ACC112 (cell line): ENCODE data around the gene MEFV.
"Not testable (repeated sequence)": the region's sequence is repeated elsewhere in the genome, so short reads cannot be mapped to it uniquely, and the experiment has no call there.

Experiments
- H2AFZ ChIP-seq: fragments of 200-600 bp; sonication (generic); one replicate; pipeline ENCODE4 v1.6.0; 2017; ENCODE audit warnings: antibody characterized with exemption, low read length; ENCODE audit not compliant: unreplicated experiment
- H3K27ac ChIP-seq: fragments of 200-600 bp; sonication (generic); 2 replicates; pipeline ENCODE4 v1.5.1; 2014; ENCODE audit warnings: low read depth, mild to moderate bottlenecking, antibody characterized with exemption, low read length, moderate library complexity
- H3K27me3 ChIP-seq: fragments of 200-600 bp; sonication (generic); 2 replicates; pipeline ENCODE4 v1.6.1; 2014; ENCODE audit warnings: mild to moderate bottlenecking, antibody characterized with exemption, low read length, moderate library complexity, mixed read lengths; ENCODE audit not compliant: insufficient read depth
- H3K36me3 ChIP-seq: fragments of 200-600 bp; sonication (generic); 2 replicates; pipeline ENCODE4 v1.6.1; 2016; ENCODE audit warnings: mild to moderate bottlenecking, antibody characterized with exemption, low read length, moderate library complexity, mixed read lengths; ENCODE audit not compliant: insufficient read depth
- H3K4me1 ChIP-seq: fragments of 200-600 bp; sonication (generic); one replicate; pipeline ENCODE4 v1.6.1; 2016; ENCODE audit warnings: low read length, mixed read lengths; ENCODE audit not compliant: insufficient read depth, unreplicated experiment, control insufficient read depth
- H3K4me3 ChIP-seq: fragments of 200-600 bp; sonication (generic); 2 replicates; pipeline ENCODE4 v1.5.1; 2014; ENCODE audit warnings: mild to moderate bottlenecking, low read depth, low read length
- H3K79me2 ChIP-seq: fragments of 200-600 bp; sonication (generic); one replicate; pipeline ENCODE4 v1.6.0; 2016; ENCODE audit warnings: low read length; ENCODE audit not compliant: control insufficient read depth, unreplicated experiment, insufficient read depth

The MEFV gene

DNA sequence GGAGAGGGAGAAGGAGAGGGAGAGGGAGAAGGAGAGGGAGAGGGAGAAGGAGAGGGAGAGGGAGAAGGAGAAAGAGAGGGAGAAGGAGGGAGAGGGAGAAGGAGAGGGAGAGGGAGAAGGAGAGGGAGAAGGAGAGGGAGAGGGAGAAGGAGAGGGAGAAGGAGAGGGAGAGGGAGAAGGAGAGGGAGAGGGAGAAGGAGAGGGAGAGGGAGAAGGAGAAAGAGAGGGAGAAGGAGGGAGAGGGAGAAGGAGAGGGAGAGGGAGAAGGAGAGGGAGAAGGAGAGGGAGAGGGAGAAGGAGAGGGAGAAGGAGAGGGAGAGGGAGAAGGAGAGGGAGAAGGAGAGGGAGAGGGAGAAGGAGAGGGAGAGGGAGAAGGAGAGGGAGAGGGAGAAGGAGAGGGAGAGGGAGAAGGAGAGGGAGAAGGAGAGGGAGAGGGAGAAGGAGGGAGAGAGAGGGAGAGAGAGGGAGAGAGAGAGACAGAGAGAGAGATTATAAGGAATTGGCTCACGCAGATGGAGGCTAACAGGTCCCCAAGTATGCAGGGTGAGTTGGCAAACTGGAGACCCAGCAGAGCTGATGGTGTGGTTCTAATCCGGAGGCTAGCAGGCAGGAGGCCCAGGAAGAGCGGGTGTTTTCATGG is 58.6 kb downstream of the MEFV start:
- H2AFZ ChIP-seq, H3K79me2 ChIP-seq, H3K27ac ChIP-seq, H3K4me1 ChIP-seq, H3K36me3 ChIP-seq, H3K4me3 ChIP-seq: not testable (repeated sequence)
- H3K27me3 ChIP-seq = peaks cover 21% of the 10 kb centered on the region

DNA sequence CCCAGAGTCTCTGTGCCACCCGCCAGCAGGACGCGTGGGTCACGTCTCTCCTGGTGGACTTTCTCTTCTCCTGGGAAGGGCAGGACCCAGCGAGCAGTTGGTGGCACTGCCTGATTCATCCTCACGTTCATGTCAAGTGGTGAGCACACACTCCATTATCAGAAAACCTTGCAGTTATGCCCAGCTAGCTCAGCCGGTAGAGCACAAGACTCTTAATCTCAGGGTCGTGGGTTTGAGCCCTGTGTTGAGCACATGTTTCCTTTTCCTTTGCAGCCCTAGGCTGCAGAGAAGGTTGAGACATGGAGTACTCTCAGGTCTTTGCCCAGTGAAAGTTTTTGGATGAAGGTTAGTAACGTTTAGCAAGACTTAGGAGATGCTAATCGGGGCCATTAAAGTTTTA is 60.5 kb downstream of the MEFV start:
- Histone ChIP-seq H3K36me3 (no peaks in the 10 kb centered on the region), H3K27ac (no peak overlapping the region), H3K27me3 (peaks cover 21% of the 10 kb centered on the region), H3K4me1 (no peaks in the 10 kb centered on the region), H3K79me2 (no peaks in the 10 kb centered on the region), H3K4me3 (no peak overlapping the region), H2AFZ (no peak overlapping the region)

DNA sequence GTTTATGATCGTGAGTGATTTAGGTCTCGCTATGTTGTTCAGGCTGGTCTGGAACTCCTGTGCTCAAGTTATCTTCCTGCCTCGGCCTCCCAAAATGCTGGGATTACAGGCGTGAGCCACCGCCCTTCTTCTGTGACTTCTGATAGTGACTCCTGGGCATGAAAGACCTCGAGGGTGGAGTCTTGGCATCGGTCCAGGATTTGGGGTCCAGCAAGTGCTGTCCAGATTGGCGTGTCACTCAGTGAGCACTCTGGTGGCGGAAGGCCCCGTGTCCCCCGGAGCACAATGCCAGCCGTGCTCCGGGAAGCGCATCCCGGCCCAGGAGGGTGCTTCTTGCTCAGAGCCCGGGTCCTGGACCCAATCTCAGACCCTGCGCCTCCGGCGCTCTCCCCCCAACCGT is 61.6 kb downstream of the MEFV start:
- Histone ChIP-seq H3K27ac (no peak overlapping the region), H3K27me3 (peaks cover 14% of the 10 kb centered on the region), H3K79me2 (no peaks in the 10 kb centered on the region), H2AFZ (no peak overlapping the region), H3K4me1 (no peaks in the 10 kb centered on the region), H3K4me3 (no peak overlapping the region), H3K36me3 (no peaks in the 10 kb centered on the region)

DNA sequence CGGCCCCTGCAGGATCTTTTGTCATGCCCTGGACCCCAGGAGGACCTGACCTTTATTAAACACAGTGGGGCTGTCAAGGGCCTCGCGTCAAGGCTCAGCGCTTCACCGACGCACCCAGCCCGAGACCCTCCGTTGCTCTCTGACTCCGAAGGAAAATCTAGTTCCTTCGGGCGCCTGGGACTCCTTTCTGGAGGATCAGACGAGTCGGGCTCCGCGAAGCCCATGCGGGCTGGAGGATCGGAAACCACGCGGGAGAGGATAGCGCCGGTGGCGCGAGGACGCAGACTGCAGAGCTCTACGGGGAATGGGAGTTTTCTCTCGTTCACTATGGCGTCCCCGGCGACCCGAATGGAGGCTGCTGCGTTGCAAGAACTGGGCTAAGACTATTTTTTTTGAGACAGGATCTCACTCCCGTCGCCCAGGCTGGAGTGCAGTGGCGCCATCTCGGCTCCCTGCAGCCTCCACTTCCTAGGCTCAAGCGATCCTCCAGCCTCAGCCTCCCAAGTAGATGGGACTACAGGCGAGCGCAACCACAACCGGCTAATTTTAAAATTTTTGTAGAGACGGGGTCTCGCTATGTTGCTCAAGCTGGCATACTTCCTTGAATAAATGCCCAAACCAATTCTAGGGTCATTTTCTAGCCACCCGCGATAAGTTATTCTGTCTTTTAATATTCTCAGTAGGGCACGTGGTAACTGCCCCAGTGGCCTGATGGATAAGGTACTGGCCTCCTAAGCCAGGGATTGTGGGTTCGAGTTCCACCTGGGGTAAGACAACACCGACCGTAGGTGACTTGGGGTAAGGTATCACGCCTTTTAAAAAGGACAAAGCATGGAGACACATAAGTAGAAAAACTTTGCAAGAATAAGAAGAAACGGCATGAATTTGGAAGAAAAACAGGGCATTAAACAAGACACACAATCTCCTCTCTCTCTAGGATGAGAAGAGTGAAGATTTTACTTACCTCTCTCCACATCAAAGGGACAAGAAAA is 62.9 kb downstream of the MEFV start:
- no peaks in the 10 kb centered on the region for H3K4me1 ChIP-seq
- H3K27ac ChIP-seq = no peak overlapping the region
- no peaks in the 10 kb centered on the region for H3K79me2 ChIP-seq
- no peak overlapping the region for H2AFZ ChIP-seq
- no peaks in the 10 kb centered on the region for H3K36me3 ChIP-seq
- no peak overlapping the region for H3K4me3 ChIP-seq
- H3K27me3 ChIP-seq = peaks cover 10% of the 10 kb centered on the region

DNA sequence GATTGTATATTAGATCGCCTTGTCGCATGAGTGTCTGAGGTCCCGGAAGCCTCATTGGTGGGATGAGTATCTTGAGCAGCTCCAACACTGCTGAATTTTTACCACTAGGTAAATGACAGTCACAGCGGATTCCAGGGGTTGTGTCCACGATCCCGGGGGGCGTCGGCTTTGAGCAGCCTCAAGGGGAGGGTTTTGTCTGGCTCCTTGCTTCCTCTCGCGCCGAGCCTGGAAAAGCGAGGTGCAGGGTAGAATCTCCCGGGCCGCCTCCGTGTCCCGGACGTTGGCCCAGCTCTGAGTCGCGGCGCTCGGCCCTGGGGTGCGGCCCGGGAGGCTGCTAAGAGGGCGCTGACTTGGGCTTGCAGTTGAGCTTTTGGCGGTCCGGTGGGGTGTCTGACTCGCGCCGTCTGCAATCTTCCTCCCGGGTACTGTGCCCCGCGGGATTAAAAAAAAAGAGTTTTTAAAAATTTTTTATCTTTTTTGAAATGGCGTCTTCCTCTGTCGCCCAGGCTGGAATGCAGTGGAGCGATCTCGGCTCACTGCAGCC is 63.9 kb downstream of the MEFV start:
- H3K79me2 ChIP-seq = no peaks in the 10 kb centered on the region
- peaks cover 4% of the 10 kb centered on the region; the same call in 1 of the 2 replicates for H3K27me3 ChIP-seq
- H2AFZ ChIP-seq = no peak overlapping the region
- H3K27ac ChIP-seq = no peak overlapping the region
- H3K4me1 ChIP-seq = no peaks in the 10 kb centered on the region
- H3K36me3 ChIP-seq = no peaks in the 10 kb centered on the region
- no peak overlapping the region for H3K4me3 ChIP-seq
